HepG2 (cell line): ENCODE measurements around the gene TMIGD2. TPM values are rescaled to one million over a fixed set of nuclear protein-coding genes. Genes with fewer than 3 reads are reported as not detected.

Experiments
- ATAC-seq: fragments of 200-7000 bp; cut with Tn5 transposase; 3 replicates; pipeline ENCODE4 v1.9.1; 2020; ENCODE audit warnings: mild to moderate bottlenecking, moderate library complexity
- BruUV-seq: library from RNA; stranded (reverse); fragments of 400-500 nt; replicated peaks from 2 replicates; lab custom pipeline; 2021; lab: Mats Ljungman, UMichigan
- CTCF ChIA-PET: fragments of 300-600 bp; formaldehyde crosslinking; extraction: SDS; loops from one replicate; lab custom pipeline; 2021; ENCODE audit warnings: low total read pairs, inconsistent platforms, low intra/inter-chr PET ratio; lab: Yijun Ruan, JAX
- POLR2A ChIA-PET: fragments of 350-600 bp; sonication (Branson Sonifier 250); formaldehyde crosslinking; loops from one replicate; lab custom pipeline; 2020; ENCODE audit warnings: antibody characterized with exemption, inconsistent platforms; lab: Yijun Ruan, JAX
- DNase-seq: peaks from one replicate; pipeline ENCODE4 v3.0.0-alpha.2; 2015; ENCODE audit warnings: low spot score
- FAIRE-seq: peaks from 3 replicates; lab custom pipeline; 2011; peaks lifted over from hg19 to GRCh38; lab: Jason Lieb, UNC
- H2AFZ ChIP-seq: one replicate; pipeline ENCODE4 v1.6.1; 2011; ENCODE audit warnings: low read length, inconsistent platforms
- H3K27ac ChIP-seq: fragments of 300-600 bp; 3 replicates; pipeline ENCODE4 v1.8.0; 2011; ENCODE audit warnings: mixed run types, mild to moderate bottlenecking, mixed read lengths, low read length, inconsistent platforms; ENCODE audit not compliant: insufficient read depth; ENCODE audit errors: extremely low read length
- H3K27me3 ChIP-seq, 2 experiments: fragments of 200-600 bp in 1 of 2; 2 replicates in 1 of 2; 3 replicates in 1 of 2; pipeline versions ENCODE4 v1.6.0 to v1.8.0; 2011; ENCODE audit warnings: low read length in 2 of 2, mild to moderate bottlenecking in 2 of 2, moderate library complexity in 2 of 2, inconsistent platforms in 1 of 2; ENCODE audit not compliant: insufficient read depth in 2 of 2, control insufficient read depth in 1 of 2
- H3K36me3 ChIP-seq, 2 experiments: fragments of 200-600 bp in 1 of 2; replicated peaks in 1 of 2; 2 replicates in 1 of 2; 3 replicates in 1 of 2; pipeline versions ENCODE4 v1.5.1 to v1.8.0; 2011; ENCODE audit warnings: low read length in 2 of 2, inconsistent platforms in 1 of 2; ENCODE audit not compliant: insufficient read depth in 2 of 2, control insufficient read depth in 1 of 2
- H3K4me1 ChIP-seq: 2 replicates; pipeline ENCODE4 v1.5.1; 2012; ENCODE audit warnings: low read length, inconsistent platforms; ENCODE audit not compliant: insufficient read depth
- H3K4me2 ChIP-seq: 2 replicates; pipeline ENCODE4 v1.6.0; 2011; ENCODE audit warnings: low read depth, low read length, inconsistent platforms
- H3K4me3 ChIP-seq, 3 experiments: fragments of 200-600 bp in 1 of 3; sonication (generic), shearing (Covaris generic) in 1 of 3; replicated peaks in 1 of 3; 2 replicates each; pipeline ENCODE4 v1.5.1; 2011 to 2016; ENCODE audit warnings: low read length in 3 of 3, inconsistent platforms in 2 of 3, low read depth in 2 of 3, mild to moderate bottlenecking in 2 of 3, control low read depth in 1 of 3, mixed read lengths in 1 of 3; ENCODE audit not compliant: insufficient read depth in 1 of 3
- H3K79me2 ChIP-seq: one replicate; pipeline ENCODE4 v1.6.1; 2011; ENCODE audit warnings: low read length, inconsistent platforms; ENCODE audit not compliant: insufficient read depth
- H3K9ac ChIP-seq: 2 replicates; pipeline ENCODE4 v1.6.0; 2011; ENCODE audit warnings: mild to moderate bottlenecking, low read depth, low read length, inconsistent platforms; ENCODE audit not compliant: insufficient read depth
- H3K9me3 ChIP-seq: 2 replicates; pipeline ENCODE4 v1.5.1; 2012; ENCODE audit warnings: mild to moderate bottlenecking, low read length
- H4K20me1 ChIP-seq: 2 replicates; pipeline ENCODE4 v1.6.0; 2011; ENCODE audit warnings: inconsistent platforms, mild to moderate bottlenecking, low read length, moderate library complexity; ENCODE audit not compliant: insufficient read depth
- BHLHE40 ChIP-seq: IDR thresholded peaks from 2 replicates; pipeline ENCODE4 v1.6.1; 2011; ENCODE audit warnings: low read length, improper control_type of control experiment
- CEBPZ ChIP-seq: IDR thresholded peaks from 2 replicates; pipeline ENCODE4 v1.6.1; 2012; ENCODE audit warnings: low read length, improper control_type of control experiment
- CENPX ChIP-seq: sonication (generic); formaldehyde crosslinking; IDR thresholded peaks from 2 replicates; pipeline ENCODE4 v1.9.0; 2021; ENCODE audit warnings: mild to moderate bottlenecking, missing genetic modification reagents, moderate library complexity
- ELK4 ChIP-seq: sonication (generic); formaldehyde crosslinking; IDR thresholded peaks from 2 replicates; pipeline ENCODE4 v1.9.0; 2021; ENCODE audit warnings: missing genetic modification reagents, borderline replicate concordance
- FOSL2 ChIP-seq: sonication (generic); formaldehyde crosslinking; IDR thresholded peaks from 2 replicates; pipeline ENCODE4 v1.4.0; 2020; ENCODE audit warnings: missing genetic modification reagents
- GMEB2 ChIP-seq: IDR thresholded peaks from 2 replicates; pipeline ENCODE4 v1.6.1; 2016; ENCODE audit warnings: missing biosample characterization, missing genetic modification reagents, low read depth
- HCFC1 ChIP-seq: fragments of 150-350 bp; IDR thresholded peaks from 2 replicates; pipeline ENCODE4 v1.6.1; 2014; ENCODE audit warnings: low read depth, low read length
- PHF20 ChIP-seq: sonication (generic); formaldehyde crosslinking; IDR thresholded peaks from 2 replicates; pipeline ENCODE4 v1.5.0; 2020; ENCODE audit warnings: mild to moderate bottlenecking, missing genetic modification reagents
- RFX1 ChIP-seq: fragments of 450-650 bp; IDR thresholded peaks from 2 replicates; pipeline ENCODE4 v1.6.1; 2017
- SRF ChIP-seq: IDR thresholded peaks from 2 replicates; pipeline ENCODE4 v1.6.1; 2011; ENCODE audit warnings: mild to moderate bottlenecking, low read depth, low read length, moderate library complexity
- ZNF251 ChIP-seq: sonication (generic); formaldehyde crosslinking; IDR thresholded peaks from 2 replicates; pipeline ENCODE4 v1.9.0; 2021; ENCODE audit warnings: mild to moderate bottlenecking, missing genetic modification reagents
- ZNF570 ChIP-seq: sonication (generic); formaldehyde crosslinking; IDR thresholded peaks from 2 replicates; pipeline ENCODE4 v1.4.0; 2020; ENCODE audit warnings: mild to moderate bottlenecking, missing genetic modification reagents, borderline replicate concordance
- ZNF605 ChIP-seq: sonication (generic); formaldehyde crosslinking; IDR thresholded peaks from 2 replicates; pipeline ENCODE4 v1.8.0; 2022; ENCODE audit warnings: mild to moderate bottlenecking, missing genetic modification reagents
- ZNF652 ChIP-seq: IDR thresholded peaks from 2 replicates; pipeline ENCODE4 v1.6.1; 2016; ENCODE audit warnings: low read depth, borderline replicate concordance
- WGBS: methylation state at CpG from one replicate; pipeline ENCODE4 v1.1.6; 2017; ENCODE audit warnings: low lambda C conversion rate; 5-methylcytosine and 5-hydroxymethylcytosine counted together
- in situ Hi-C: cut with HindIII; loops from 2 replicates; pipeline ENCODE4 v1.10.0; 2017; ENCODE audit warnings: low pct_unique_long_range_greater_than_20kb; ENCODE audit not compliant: extremely low pct_ligation_motif_present
- intact Hi-C: fragments of 100-400 bp; cut with micrococcal nuclease; formaldehyde crosslinking; loops from one replicate; pipeline ENCODE4 v1.10.0; 2022; ENCODE audit not compliant: unreplicated experiment
- polyA plus RNA-seq, 8 experiments: library from polyadenylated mRNA; depleted of rRNA in 3 of 8; stranded (reverse) in 7 of 8; unstranded in 1 of 8; fragments of >200 nt; fragmentation: Illumina TruSeq in 4 of 8; extraction: Trizol in 4 of 8; gene quantifications; 2 replicates each; pipeline versions ENCODE4 v1.2.1 to v1.2.3, GENCODE V29; 2011 to 2016; ENCODE audit warnings: low read depth in 4 of 8, missing spikeins in 1 of 8, mixed read lengths in 1 of 8; ENCODE audit not compliant: insufficient read depth in 1 of 8
- total RNA-seq, 5 experiments: library from RNA; depleted of rRNA; stranded (reverse); fragments of >200 nt; fragmentation: Illumina TruSeq; extraction: Trizol; gene quantifications; 2 replicates each; pipeline ENCODE4 v1.2.3, GENCODE V29; 2016; ENCODE audit warnings: low read depth in 1 of 5
- TF ChIP-seq, protein P1 (sequence below): IDR thresholded peaks from 2 replicates; pipeline ENCODE4 v1.6.1; 2016; ENCODE audit warnings: missing compliant biosample characterization, missing genetic modification reagents, borderline replicate concordance
- TF ChIP-seq, protein P2 (sequence below): sonication (generic); formaldehyde crosslinking; IDR thresholded peaks from 2 replicates; pipeline ENCODE4 v1.8.1; 2023; ENCODE audit warnings: missing genetic modification reagents, mild to moderate bottlenecking, borderline replicate concordance

Gene TMIGD2
- total and polyA plus RNA-seq, 2 of the 13 experiments (the other 11 are each of a cell fraction or from before 2014, with no cell fraction given), result 0.11 to 1.0 TPM

DNA sequence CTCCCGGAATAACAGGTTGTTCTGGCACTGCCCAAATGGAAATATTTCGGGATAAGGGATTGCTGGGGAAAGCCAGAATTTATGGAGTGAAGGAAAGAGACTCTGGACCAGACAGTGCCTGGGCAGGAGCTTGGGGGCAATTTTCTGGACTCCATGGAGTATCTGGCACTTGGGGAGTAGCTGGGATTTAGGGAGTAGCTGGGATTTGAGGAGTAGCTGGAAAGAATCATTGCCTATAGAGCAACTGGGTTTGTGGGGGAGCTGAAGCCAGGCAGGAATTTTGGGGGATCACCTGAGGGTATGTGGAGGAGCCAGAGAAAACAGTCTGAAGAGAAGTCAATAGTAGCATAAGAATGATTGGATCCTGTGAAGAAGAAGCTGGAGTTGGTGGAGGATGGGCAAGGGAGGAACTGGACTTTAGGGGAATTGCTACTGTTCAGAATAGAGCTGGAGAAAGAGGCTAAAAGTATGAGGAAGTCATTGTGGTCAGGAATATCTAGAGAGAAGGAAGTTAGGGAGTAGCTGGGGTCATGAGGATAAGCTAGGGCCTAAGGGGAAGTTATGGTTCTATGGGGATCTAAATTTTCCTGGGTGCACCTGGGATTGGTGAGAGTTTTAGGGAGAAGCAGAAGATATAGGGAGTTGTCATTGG is 17.0 kb upstream of the TMIGD2 start (continued):
- TF ChIP-seq, protein P1, sequence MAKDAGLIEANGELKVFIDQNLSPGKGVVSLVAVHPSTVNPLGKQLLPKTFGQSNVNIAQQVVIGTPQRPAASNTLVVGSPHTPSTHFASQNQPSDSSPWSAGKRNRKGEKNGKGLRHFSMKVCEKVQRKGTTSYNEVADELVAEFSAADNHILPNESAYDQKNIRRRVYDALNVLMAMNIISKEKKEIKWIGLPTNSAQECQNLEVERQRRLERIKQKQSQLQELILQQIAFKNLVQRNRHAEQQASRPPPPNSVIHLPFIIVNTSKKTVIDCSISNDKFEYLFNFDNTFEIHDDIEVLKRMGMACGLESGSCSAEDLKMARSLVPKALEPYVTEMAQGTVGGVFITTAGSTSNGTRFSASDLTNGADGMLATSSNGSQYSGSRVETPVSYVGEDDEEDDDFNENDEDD (CRISPR knock-in tag), result no peak
- TF ChIP-seq ZNF605 (no peak), HCFC1 (no peak), CENPX (CRISPR knock-in tag) (no peak), ELK4 (CRISPR knock-in tag) (no peak), ZNF570 (CRISPR knock-in tag) (no peak), PHF20 (CRISPR knock-in tag) (no peak), ZNF652 (no peak), RFX1 (no peak), FOSL2 (CRISPR knock-in tag) (no peak), BHLHE40 (no peak)
- TF ChIP-seq, protein P2, sequence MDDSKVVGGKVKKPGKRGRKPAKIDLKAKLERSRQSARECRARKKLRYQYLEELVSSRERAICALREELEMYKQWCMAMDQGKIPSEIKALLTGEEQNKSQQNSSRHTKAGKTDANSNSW, result no peak

- H3K4me3 ChIP-seq, result no peak overlapping the region
- FAIRE-seq (no peak), DNase-seq (no peak), ATAC-seq (no peak)
- intact Hi-C loops (no loop called here), in situ Hi-C loops (no loop called here)
- peaks cover 14% of the 10 kb centered on the region for H3K4me1 ChIP-seq
- no peaks in the 10 kb centered on the region for H4K20me1 ChIP-seq
- CTCF ChIA-PET, result no interaction called here
- 0 out of 5 replicates have a peak, but pooled peaks cover 0 to 1% of the 10 kb centered on the region in 2 experiments for H3K27me3 ChIP-seq
- no peak overlapping the region for H3K27ac ChIP-seq
- H3K36me3 ChIP-seq, result no peaks in the 10 kb centered on the region
- H2AFZ ChIP-seq, result no peak overlapping the region
- H3K9ac ChIP-seq, result no peak overlapping the region
- H3K9me3 ChIP-seq, result no peaks in the 10 kb centered on the region
- POLR2A ChIA-PET, result interaction anchor here (3.0 kb wide), 1 partner anchor 8 kb away, joined by 17 read pairs; no protein-coding TSS in a partner anchor
- H3K79me2 ChIP-seq, result no peaks in the 10 kb centered on the region
- H3K4me2 ChIP-seq, result no peak overlapping the region
- WGBS, result 48% methylated on average over 7 of the region's 7 CpGs
- BruUV-seq, result no TSS peak
- no peak for TF ChIP-seq CEBPZ
- no peak for TF ChIP-seq ZNF251
- TF ChIP-seq SRF, result no peak
- no peak for TF ChIP-seq GMEB2 (CRISPR knock-in tag)
Observed at GRCh38 chr19:4318460-4318859, 16.3 kb upstream of the TMIGD2 start.
